Body of pancreas (tissue), 4 donors: Measurements from ENCODE around the gene CYP3A5. TPM values are rescaled to one million over a fixed set of nuclear protein-coding genes. Genes with fewer than 3 reads are reported as not detected.
A peak's percentile ranks its signal among the peaks of the same experiment; 100 is the strongest.

Experiments used
- ATAC-seq: fragments of 150-250 bp; one replicate; pipeline ENCODE4 v1.9.1; 2016
- DNase-seq, 4 donors: peaks; one replicate each; pipeline ENCODE4 v3.0.0-alpha.2; 2019
- H3K27ac ChIP-seq, 4 donors: fragments of 200-600 bp; sonication (generic); 1 replicate in 3 of 4; 2 replicates in 1 of 4; pipeline versions ENCODE4 v1.5.1 to v1.6.1; 2016 to 2019; ENCODE audit warnings: mild to moderate bottlenecking in 1 of 4, mixed read lengths in 1 of 4, moderate library complexity in 1 of 4
- H3K27me3 ChIP-seq, 2 donors: fragments of 200-600 bp; sonication (generic); one replicate each; pipeline ENCODE4 v1.6.0; 2016; ENCODE audit warnings: mild to moderate bottlenecking in 1 of 2
- H3K36me3 ChIP-seq, 2 donors: fragments of 200-600 bp; sonication (generic); replicated peaks in 1 of 2; 2 replicates each; pipeline ENCODE4 v1.5.1; 2016; ENCODE audit warnings: low read depth in 2 of 2; ENCODE audit not compliant: insufficient read depth in 1 of 2
- H3K4me1 ChIP-seq: fragments of 200-600 bp; sonication (generic); one replicate; pipeline ENCODE4 v1.6.0; 2016
- H3K4me3 ChIP-seq, 2 donors: fragments of 200-600 bp; sonication (generic); 1 replicate in 1 of 2; 2 replicates in 1 of 2; pipeline ENCODE4 v1.5.1; 2016 to 2019
- H3K9me3 ChIP-seq, 3 donors: fragments of 200-600 bp; sonication (generic); 1 replicate in 2 of 3; 2 replicates in 1 of 3; pipeline ENCODE4 v1.5.1; 2016
- CTCF ChIP-seq, 7 experiments: fragments of 450-650 bp in 4 of 7; fragments of 200-600 bp in 3 of 7; sonication (generic) in 3 of 7; IDR thresholded peaks; one replicate each; pipeline ENCODE4 v1.5.1; 2016 to 2019; ENCODE audit warnings: antibody characterized with exemption in 7 of 7
- POLR2A ChIP-seq, 3 donors: fragments of 450-650 bp; IDR thresholded peaks; one replicate each; pipeline ENCODE4 v1.6.1; 2016; ENCODE audit warnings: antibody characterized with exemption in 3 of 3, mild to moderate bottlenecking in 2 of 3
- WGBS, 2 donors: methylation state at CpG; one replicate each; pipeline ENCODE4 v1.1.5; 2017; 5-methylcytosine and 5-hydroxymethylcytosine counted together
- intact Hi-C: fragments of 100-400 bp; cut with DNase I; formaldehyde crosslinking; loops from one replicate; pipeline ENCODE4 v1.15.1; 2023
- total RNA-seq, 2 donors: library from RNA; depleted of rRNA; stranded (reverse); fragments of >200 nt; gene quantifications; one replicate each; pipeline ENCODE4 v1.1.0, GENCODE V29; 2016

The CYP3A5 gene
- total RNA-seq, 2 donors from 2014 or later = 170 to 358 TPM

GRCh38 chr7:99626661-99627060 lies 53.1 kb downstream of the CYP3A5 start:
- ATAC-seq (no peak), DNase-seq (no peak)
- Histone ChIP-seq H3K4me1 (no peaks in the 10 kb centered on the region), H3K4me3 (no peak overlapping the region), H3K36me3 (peaks cover 0 to 57% of the 10 kb centered on the region in 2 donors), H3K9me3 (no peaks in the 10 kb centered on the region), H3K27me3 (no peaks in the 10 kb centered on the region), H3K27ac (no peak overlapping the region)
- TF ChIP-seq CTCF (IDR thresholded peaks at IDR 0.05) (no peak), POLR2A (IDR thresholded peaks at IDR 0.05) (no peak)
- WGBS, 2 donors = 83 to 88% methylated on average over 1 of the region's 1 CpG
- intact Hi-C loops = loop anchor here (5.0 kb wide), 1 partner anchor 211 kb away; no protein-coding TSS in a partner anchor

- intact Hi-C loops = loop anchor here (5.0 kb wide), 1 partner anchor 211 kb away; no protein-coding TSS in a partner anchor
- Histone ChIP-seq H3K36me3 (peaks cover 0 to 62% of the 10 kb centered on the region in 2 donors), H3K27ac (no peak overlapping the region), H3K4me3 (no peak overlapping the region), H3K9me3 (no peaks in the 10 kb centered on the region), H3K4me1 (no peaks in the 10 kb centered on the region), H3K27me3 (no peaks in the 10 kb centered on the region)
- WGBS, 2 donors = 91 to 93% methylated on average over 4 of the region's 4 CpGs
- ATAC-seq (no peak), DNase-seq (no peak)
- TF ChIP-seq POLR2A (IDR thresholded peaks at IDR 0.05) (no peak), CTCF (IDR thresholded peaks at IDR 0.05) (no peak)
Measured at GRCh38 chr7:99625961-99626360, 53.8 kb downstream of the CYP3A5 start.

GRCh38 chr7:99625321-99625720 lies 54.5 kb downstream of the CYP3A5 start:
- H3K27me3 ChIP-seq = no peaks in the 10 kb centered on the region
- DNase-seq (no peak), ATAC-seq (no peak)
- H3K36me3 ChIP-seq = peaks cover 0 to 66% of the 10 kb centered on the region in 2 donors
- no peak overlapping the region for H3K4me3 ChIP-seq
- no peak overlapping the region for H3K27ac ChIP-seq
- TF ChIP-seq CTCF (IDR thresholded peaks at IDR 0.05) (no peak), POLR2A (IDR thresholded peaks at IDR 0.05) (no peak)
- no peaks in the 10 kb centered on the region for H3K4me1 ChIP-seq
- intact Hi-C loops = loop anchor here (5.0 kb wide), 1 partner anchor 212 kb away; no protein-coding TSS in a partner anchor
- H3K9me3 ChIP-seq = no peaks in the 10 kb centered on the region
- WGBS, 2 donors = 78 to 85% methylated on average over 5 of the region's 5 CpGs

GRCh38 chr7:99624484-99624883 lies 55.3 kb downstream of the CYP3A5 start:
- Histone ChIP-seq H3K27ac (no peak overlapping the region), H3K27me3 (no peaks in the 10 kb centered on the region), H3K4me1 (no peaks in the 10 kb centered on the region), H3K4me3 (no peak overlapping the region), H3K36me3 (peaks cover 2 to 65% of the 10 kb centered on the region in 2 donors), H3K9me3 (no peaks in the 10 kb centered on the region)
- 85 to 93% methylated on average over 16 of the region's 16 CpGs for WGBS, 2 donors
- intact Hi-C loops = no loop called here
- TF ChIP-seq CTCF (IDR thresholded peaks at IDR 0.05) = no peak
- no peak for TF ChIP-seq POLR2A (IDR thresholded peaks at IDR 0.05)
- no peak for ATAC-seq
- DNase-seq = peak in 1 of 4 donors; percentile 17
